HUES64 (cell line): ENCODE data around the gene ACTN4.
"Not testable (repeated sequence)": the region's sequence is repeated elsewhere in the genome, so short reads cannot be mapped to it uniquely, and the experiment has no call there.

ENCODE experiments used
- H3K27ac ChIP-seq: 2 replicates; pipeline ENCODE4 v1.7.0; 2013; ENCODE audit warnings: low read depth, low read length, inconsistent platforms
- H3K27me3 ChIP-seq: 2 replicates; pipeline ENCODE4 v1.6.1; 2013; ENCODE audit warnings: mild to moderate bottlenecking, low read length; ENCODE audit not compliant: insufficient read depth
- H3K36me3 ChIP-seq: 2 replicates; pipeline ENCODE4 v1.6.1; 2013; ENCODE audit warnings: mild to moderate bottlenecking, low read length; ENCODE audit not compliant: insufficient read depth
- H3K4me1 ChIP-seq: 2 replicates; pipeline ENCODE4 v1.6.1; 2013; ENCODE audit warnings: mild to moderate bottlenecking, low read length, moderate library complexity; ENCODE audit not compliant: insufficient read depth
- H3K4me3 ChIP-seq: 2 replicates; pipeline ENCODE4 v1.5.1; 2013; ENCODE audit warnings: mild to moderate bottlenecking, low read length, moderate library complexity
- H3K9ac ChIP-seq: 2 replicates; pipeline ENCODE4 v1.6.1; 2013; ENCODE audit warnings: mild to moderate bottlenecking, low read depth, low read length
- H3K9me3 ChIP-seq: 2 replicates; pipeline ENCODE4 v1.6.1; 2013; ENCODE audit warnings: low read depth, low read length; ENCODE audit not compliant: insufficient read depth
- WGBS: fragments of 150-250, 120-280 bp; methylation state at CpG from one replicate; pipeline ENCODE4 v1.1.7; 2013; ENCODE audit warnings: missing lambda C conversion rate; 5-methylcytosine and 5-hydroxymethylcytosine counted together

Gene ACTN4

DNA sequence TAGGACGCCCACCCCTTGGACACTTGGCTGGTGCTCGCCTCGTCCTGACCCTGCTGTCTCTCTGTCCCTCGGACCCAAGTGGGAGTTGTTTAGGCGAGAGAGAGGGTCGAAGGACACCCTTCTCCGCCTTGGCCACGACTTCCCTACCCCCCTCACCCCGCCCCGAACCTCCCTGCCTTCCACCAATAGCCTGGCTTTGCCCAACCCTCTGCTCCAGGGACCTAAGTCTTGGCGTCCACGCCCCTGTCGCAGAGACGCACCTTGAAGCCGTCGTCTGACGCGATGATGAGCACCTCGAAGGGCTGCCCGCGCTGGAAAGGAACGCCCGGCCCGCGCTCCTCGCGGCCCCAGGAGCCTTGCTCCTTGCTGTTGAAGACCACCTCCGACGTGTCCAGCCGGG, 124.1 kb downstream of the ACTN4 start:
- not testable (repeated sequence) for H3K9ac ChIP-seq, H3K27ac ChIP-seq, H3K27me3 ChIP-seq, H3K4me1 ChIP-seq, H3K36me3 ChIP-seq, H3K4me3 ChIP-seq, H3K9me3 ChIP-seq
- WGBS, result no CpG with 5 or more reads among the region's 30 CpGs

DNA sequence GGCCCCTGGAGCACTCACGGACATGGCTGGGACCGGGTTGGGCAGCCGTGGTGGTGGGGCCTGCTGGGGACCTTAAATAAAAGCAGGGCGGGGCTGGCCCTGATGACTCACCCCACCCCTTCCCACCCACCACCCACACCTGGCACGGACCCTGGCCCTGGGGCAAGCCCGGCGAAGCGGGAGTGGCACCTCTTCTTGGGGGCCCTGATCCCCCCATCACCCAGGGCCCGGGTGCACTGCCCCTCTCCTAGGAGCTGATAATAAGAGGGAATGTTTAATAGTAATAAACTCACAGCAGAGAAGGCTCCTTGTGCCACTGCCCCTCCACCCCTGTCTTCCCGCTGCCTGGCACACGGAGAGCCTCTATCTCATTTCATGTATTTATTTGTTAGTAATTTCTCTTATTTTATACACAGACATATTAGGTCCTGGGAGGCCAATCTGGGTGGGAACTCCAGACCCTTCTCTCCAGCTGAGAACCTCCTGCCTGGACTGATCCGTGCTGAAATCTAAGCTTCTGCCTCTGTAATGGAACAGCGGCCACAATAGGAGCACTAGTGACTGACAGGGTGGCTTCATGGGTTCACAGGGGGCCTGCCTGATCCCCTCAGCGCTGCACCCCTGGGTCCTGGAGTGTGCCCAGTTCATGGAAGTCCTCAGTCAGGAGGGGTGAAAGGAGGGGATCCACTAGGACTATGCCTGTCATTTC, 126.2 kb downstream of the ACTN4 start, which contains the start of gene LGALS7:
Gene LGALS7 (minus strand): TSS at position 49 of the 709 bp plus-strand sequence. CDS start 25 bp downstream, at position 24.
- Histone ChIP-seq H3K4me1 (no peaks in the 10 kb centered on the region), H3K27ac (no peak within 1 kb of the TSS), H3K27me3 (no peaks in the 10 kb centered on the region; the same call in 1 of the 2 replicates), H3K9me3 (no peaks in the 10 kb centered on the region), H3K9ac (no peak within 1 kb of the TSS), H3K4me3 (no peak within 1 kb of the TSS), H3K36me3 (no peaks in the 10 kb centered on the region)
- 72% methylated on average over 8 of the region's 14 CpGs for WGBS

- no peaks in the 10 kb centered on the region; the same call in 1 of the 2 replicates for H3K27me3 ChIP-seq
- H3K9me3 ChIP-seq, result no peaks in the 10 kb centered on the region
- no peak overlapping the region for H3K27ac ChIP-seq
- H3K4me1 ChIP-seq, result no peaks in the 10 kb centered on the region
- no peaks in the 10 kb centered on the region for H3K36me3 ChIP-seq
- H3K4me3 ChIP-seq, result no peak overlapping the region
- 79% methylated on average over 13 of the region's 13 CpGs for WGBS
- no peak overlapping the region for H3K9ac ChIP-seq
These were observed 126.9 kb downstream of the ACTN4 start for GRCh38 chr19:38774181-38774950.

DNA sequence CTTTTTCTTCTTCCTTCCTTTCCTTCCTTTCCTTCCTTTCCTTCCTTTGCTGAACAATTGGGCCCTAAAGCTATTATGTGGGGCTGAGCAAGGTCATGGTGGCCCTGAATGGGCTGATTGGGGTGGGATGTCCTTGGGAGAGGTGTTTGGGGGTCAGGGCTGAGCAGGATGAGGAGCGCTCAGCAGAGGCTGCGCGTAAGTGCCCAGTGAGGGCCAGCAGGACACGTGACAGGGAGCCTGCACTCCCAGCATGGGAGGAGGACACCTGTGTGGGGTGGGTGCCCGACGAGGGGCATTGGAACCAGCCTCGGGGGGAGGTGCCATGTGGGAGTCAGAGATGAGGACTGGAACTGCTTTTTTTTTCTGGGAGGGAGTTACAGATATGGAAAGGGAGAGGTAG, 131.3 kb downstream of the ACTN4 start:
- Histone ChIP-seq H3K4me1 (no peaks in the 10 kb centered on the region), H3K9ac (no peak overlapping the region), H3K9me3 (no peaks in the 10 kb centered on the region), H3K4me3 (no peak overlapping the region), H3K27ac (no peak overlapping the region), H3K27me3 (no peaks in the 10 kb centered on the region), H3K36me3 (no peaks in the 10 kb centered on the region)
- WGBS, result 83% methylated on average over 7 of the region's 7 CpGs

- no peak overlapping the region for H3K27ac ChIP-seq
- H3K9me3 ChIP-seq, result no peaks in the 10 kb centered on the region
- H3K4me1 ChIP-seq, result no peaks in the 10 kb centered on the region
- H3K36me3 ChIP-seq, result no peaks in the 10 kb centered on the region
- H3K27me3 ChIP-seq, result no peaks in the 10 kb centered on the region
- H3K4me3 ChIP-seq, result no peak overlapping the region
- no peak overlapping the region for H3K9ac ChIP-seq
- 93% methylated on average over 7 of the region's 7 CpGs for WGBS
These were observed 133.0 kb downstream of the ACTN4 start for GRCh38 chr19:38780443-38780842.

DNA sequence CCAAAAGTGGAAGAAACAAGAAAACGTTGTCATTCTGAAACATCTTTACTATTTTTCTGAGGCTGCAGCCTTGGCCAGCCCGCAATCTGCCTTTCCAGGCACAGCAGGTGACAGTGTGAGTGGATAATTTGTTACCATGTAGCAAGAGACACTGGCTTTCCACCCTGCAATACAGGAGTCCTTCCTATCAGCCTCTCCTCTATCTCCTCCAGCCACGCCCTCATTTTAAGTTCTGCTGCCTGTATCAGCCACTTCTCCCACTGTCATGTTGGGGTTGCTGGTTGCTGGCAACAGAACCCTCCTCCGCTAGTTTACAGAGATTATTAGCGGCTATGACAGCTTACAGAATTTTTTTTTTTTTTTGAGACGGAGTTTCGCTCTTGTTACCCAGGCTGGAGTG, 133.6 kb downstream of the ACTN4 start:
- no peaks in the 10 kb centered on the region for H3K9me3 ChIP-seq
- no peaks in the 10 kb centered on the region for H3K27me3 ChIP-seq
- no peaks in the 10 kb centered on the region for H3K4me1 ChIP-seq
- H3K4me3 ChIP-seq, result no peak overlapping the region
- H3K36me3 ChIP-seq, result no peaks in the 10 kb centered on the region
- 86% methylated on average over 7 of the region's 7 CpGs for WGBS
- H3K9ac ChIP-seq, result no peak overlapping the region
- H3K27ac ChIP-seq, result no peak overlapping the region
